HG03558 (cell line): ENCODE measurements around the gene AP2B1.

ENCODE experiments used
- ATAC-seq: cut with Tn5 transposase; IDR thresholded peaks from one replicate; pipeline ENCODE4 v1.9.1; 2021; ENCODE audit warnings: moderate number of reproducible peaks; ENCODE audit not compliant: unreplicated experiment; ENCODE audit errors: extremely low read depth

Gene AP2B1

GRCh38 chr17:35725802-35726126 is 138.6 kb downstream of the AP2B1 start:
- no peak for ATAC-seq

GRCh38 chr17:35726127-35726952 is 139.2 kb downstream of the AP2B1 start:
- ATAC-seq, result no peak

- ATAC-seq, result no peak
These were observed 139.9 kb downstream of the AP2B1 start for GRCh38 chr17:35726953-35727460.

- no peak for ATAC-seq
These were observed 140.5 kb downstream of the AP2B1 start for GRCh38 chr17:35727635-35728034.

DNA sequence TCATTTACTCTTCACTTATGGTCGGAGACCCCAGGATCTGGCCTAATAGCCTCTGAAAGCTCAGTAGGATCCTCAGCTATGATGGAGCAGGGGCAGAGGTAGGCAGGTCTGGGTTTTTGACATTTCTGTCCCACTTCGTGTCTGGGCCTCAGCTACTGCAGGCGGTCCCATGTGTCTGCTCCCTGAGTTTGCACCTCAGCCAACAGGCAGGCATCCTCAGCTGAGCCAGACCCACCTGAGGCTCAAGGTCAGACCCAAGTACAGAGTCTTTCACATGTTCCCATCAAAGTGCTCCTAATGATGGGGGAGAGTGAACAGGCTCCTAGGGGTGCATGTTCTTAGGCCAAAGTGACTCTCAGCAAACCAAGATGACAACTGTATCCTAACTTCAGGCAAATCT is 141.4 kb downstream of the AP2B1 start:
- no peak for ATAC-seq

GRCh38 chr17:35729405-35729833 is 142.3 kb downstream of the AP2B1 start:
- no peak for ATAC-seq

DNA sequence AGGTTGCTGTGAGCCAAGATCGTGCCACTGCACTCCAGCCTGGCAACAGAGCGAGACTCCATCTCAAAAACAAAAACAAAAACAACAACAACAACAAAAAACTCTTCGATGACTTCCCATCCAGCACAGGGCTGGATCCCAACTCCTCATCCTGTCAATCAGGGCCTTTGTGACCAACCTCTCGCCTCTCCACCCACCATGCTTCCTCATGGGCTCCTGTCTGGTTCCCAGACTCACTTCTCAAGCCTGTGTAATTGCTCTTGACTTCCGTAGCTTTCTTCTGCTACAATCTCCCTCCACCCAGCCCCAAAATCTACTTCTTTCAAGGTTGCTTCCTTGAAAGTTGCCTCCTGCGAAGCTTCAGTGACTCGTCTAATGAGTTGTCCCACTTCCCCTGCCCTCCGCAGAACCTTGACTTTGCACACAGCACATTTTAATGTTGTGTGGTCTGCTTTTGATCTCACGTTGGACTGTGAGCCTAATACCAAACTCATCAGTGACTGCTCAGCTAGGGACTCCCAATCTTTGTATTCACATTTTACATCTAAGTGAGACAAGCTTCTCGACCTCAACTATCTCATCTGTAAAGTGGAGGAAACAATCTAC is 143.4 kb downstream of the AP2B1 start:
- no peak for ATAC-seq

GRCh38 chr17:35731239-35731916 is 144.3 kb downstream of the AP2B1 start, which contains the start of gene RASL10B:
RASL10B (plus strand) TSS chr17:35731639; CDS start chr17:35735185, 3,546 bp downstream.
- ATAC-seq, result no peak

- ATAC-seq, result no peak
These were observed 145.0 kb downstream of the AP2B1 start for GRCh38 chr17:35731917-35732805.

DNA sequence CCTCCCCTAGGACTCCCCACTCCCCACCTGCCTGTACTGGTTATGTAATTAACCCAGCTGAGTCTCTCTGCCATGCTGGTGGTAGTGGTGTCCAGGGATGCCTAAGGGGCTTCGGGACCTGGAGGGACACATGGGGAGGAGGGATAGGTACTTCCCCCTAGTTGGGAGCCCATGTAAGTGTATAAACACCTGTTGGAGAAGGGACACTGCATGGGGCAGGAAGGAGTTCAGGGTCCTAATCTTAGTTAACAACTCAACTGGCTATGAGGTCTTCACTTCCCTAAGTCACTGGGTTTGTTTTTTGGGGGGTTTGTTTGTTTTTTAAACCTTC is 145.6 kb downstream of the AP2B1 start:
- no peak for ATAC-seq

DNA sequence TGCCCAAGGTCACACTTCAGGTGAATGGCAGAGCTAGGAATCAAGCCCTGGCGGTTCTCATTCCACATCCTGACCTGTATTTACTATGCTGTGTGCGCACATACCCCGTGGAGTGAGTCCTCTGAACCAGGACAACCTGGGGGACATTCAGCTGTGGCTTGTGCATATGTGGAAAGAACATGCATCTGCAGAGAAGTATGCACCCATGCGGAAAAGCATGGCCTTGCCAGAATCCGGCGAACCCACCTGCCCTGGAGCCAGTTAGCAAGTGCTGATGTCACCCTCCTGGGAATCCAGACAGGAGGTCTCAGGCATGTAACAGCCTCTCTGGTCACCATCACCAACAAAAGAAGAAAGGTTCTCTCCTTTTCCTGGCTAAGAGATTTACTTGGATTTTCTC is 146.2 kb downstream of the AP2B1 start:
- ATAC-seq, result no peak

DNA sequence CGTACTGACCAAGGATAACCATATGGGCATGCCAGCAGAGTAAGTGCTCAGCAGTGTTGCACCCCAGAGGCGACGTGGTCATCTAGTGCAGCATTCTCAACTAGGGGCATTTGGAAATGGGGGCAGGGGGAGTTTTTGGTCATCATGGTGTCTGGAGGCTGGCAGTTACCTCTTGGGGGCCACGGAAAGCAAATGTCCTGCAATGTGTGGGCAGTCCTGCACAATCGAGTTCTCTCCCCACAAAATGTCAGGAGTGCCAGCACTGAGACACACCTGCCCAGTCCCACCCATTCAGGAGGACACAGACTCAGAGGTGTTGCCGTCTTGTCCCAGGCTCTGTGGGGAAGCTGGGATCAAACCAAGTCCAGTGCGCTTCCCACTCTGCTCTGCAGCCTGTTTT is 147.3 kb downstream of the AP2B1 start:
- ATAC-seq, result no peak

- ATAC-seq, result no peak
These were observed 148.1 kb downstream of the AP2B1 start for GRCh38 chr17:35735036-35735805.

DNA sequence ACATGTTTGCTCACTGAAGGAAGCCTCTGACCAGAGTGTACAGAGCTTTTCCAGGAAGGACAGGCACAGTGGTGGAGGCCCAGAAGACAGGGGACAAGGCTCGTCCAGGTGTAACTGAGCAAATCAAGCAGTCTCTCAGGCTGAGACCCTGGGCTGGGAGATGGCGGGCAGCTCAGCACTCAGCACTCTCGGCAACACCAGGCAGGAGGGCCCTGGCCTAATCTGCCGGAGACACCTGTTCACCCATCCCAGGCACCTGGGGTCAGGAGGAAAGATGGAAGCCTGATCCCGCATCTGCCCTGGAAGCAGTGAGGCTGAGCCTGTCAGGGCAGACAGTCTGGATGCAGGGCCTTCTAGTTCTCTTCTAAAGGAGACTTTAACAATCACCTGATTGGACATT is 149.1 kb downstream of the AP2B1 start:
- no peak for ATAC-seq

- no peak for ATAC-seq
These were observed 151.5 kb downstream of the AP2B1 start for GRCh38 chr17:35738519-35739133.

DNA sequence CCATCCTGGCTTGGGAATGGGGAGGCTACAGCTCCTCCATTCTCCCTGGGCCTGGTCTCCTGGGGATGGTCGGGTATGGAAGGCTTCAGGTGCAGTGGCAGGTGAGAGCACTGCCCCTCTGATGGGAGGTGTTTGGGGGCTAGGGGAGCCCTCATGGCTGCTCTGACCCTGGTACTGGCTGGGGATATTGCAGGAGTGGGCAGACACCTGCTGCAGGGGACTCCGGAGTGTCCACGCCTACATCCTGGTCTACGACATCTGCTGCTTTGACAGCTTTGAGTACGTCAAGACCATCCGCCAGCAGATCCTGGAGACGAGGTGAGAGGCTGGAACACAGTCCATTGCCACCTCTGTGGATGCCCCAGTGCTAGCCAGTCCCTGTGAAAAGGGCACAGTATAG is 153.1 kb downstream of the AP2B1 start:
- ATAC-seq, result no peak

DNA sequence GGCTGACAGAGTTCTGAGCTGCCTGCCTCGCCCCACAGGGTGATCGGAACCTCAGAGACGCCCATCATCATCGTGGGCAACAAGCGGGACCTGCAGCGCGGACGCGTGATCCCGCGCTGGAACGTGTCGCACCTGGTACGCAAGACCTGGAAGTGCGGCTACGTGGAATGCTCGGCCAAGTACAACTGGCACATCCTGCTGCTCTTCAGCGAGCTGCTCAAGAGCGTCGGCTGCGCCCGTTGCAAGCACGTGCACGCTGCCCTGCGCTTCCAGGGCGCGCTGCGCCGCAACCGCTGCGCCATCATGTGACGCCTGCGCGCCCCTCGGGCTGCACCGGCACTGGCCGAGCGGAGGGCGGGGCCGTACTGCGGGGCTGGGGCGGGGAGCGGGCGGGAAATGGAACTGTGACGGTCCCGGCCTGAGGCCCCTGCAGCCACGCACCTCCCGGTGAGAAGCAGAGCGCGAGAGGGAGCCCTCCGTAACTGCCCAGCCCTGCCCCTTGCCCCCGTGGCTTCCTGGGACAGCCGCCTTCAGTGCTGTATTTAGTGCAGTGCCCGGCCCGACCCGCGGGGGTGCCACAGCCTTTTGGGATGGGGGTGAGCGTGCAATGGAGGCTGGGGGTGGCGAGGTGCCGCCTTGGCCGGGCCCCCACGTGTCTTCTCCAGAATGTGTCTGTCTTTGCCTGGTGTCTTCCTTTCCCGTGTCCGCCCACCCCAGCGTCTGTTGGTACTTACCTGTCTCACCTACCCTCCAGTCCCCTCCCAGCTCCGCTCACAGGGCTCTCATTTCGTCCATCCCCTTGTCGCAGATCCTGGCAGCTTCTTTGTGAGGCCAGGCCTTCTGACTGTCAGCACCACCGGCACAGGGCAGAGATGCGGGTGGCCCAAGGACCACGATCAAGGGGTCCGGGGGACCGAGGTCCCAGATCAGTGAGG is 154.1 kb downstream of the AP2B1 start:
- no peak for ATAC-seq

GRCh38 chr17:35742496-35742895 is 155.4 kb downstream of the AP2B1 start:
- ATAC-seq, result no peak
